ENCODE results near the gene ELOVL5.

ELOVL5 gene

GRCh38 chr6:53340536-53340935 is 8.2 kb downstream of the ELOVL5 start:
- H3K4me3 ChIP-seq (replicated peaks; ENCODE audit: low read depth, low read length): no peak overlapping the region
- DNase-seq (ENCODE audit: low read depth): no peak
- TF ChIP-seq CTCF (IDR thresholded peaks at IDR 0.05; ENCODE audit: low read length, missing control alignments): no peak

GRCh38 chr6:53339424-53339823 is 9.3 kb downstream of the ELOVL5 start:
- TF ChIP-seq CTCF (IDR thresholded peaks at IDR 0.05; ENCODE audit: low read length, missing control alignments): no peak
- no peak overlapping the region for H3K4me3 ChIP-seq (replicated peaks; ENCODE audit: low read depth, low read length)
- DNase-seq (ENCODE audit: low read depth): no peak

- DNase-seq (ENCODE audit: low read depth): no peak
- no peak overlapping the region for H3K4me3 ChIP-seq (replicated peaks; ENCODE audit: low read depth, low read length)
- no peak for TF ChIP-seq CTCF (IDR thresholded peaks at IDR 0.05; ENCODE audit: low read length, missing control alignments)
These were observed 10.4 kb downstream of the ELOVL5 start for GRCh38 chr6:53338304-53338703.

GRCh38 chr6:53336070-53336469 is 12.7 kb downstream of the ELOVL5 start:
- H3K4me3 ChIP-seq (replicated peaks; ENCODE audit: low read depth, low read length): no peak overlapping the region
- no peak for DNase-seq (ENCODE audit: low read depth)
- TF ChIP-seq CTCF (IDR thresholded peaks at IDR 0.05; ENCODE audit: low read length, missing control alignments): no peak

GRCh38 chr6:53335224-53335994 is 13.3 kb downstream of the ELOVL5 start:
- H3K4me3 ChIP-seq (replicated peaks; ENCODE audit: low read depth, low read length): no peak overlapping the region
- DNase-seq (ENCODE audit: low read depth): no peak
- no peak for TF ChIP-seq CTCF (IDR thresholded peaks at IDR 0.05; ENCODE audit: low read length, missing control alignments)

GRCh38 chr6:53333439-53334408 is 15.0 kb downstream of the ELOVL5 start:
- TF ChIP-seq CTCF (IDR thresholded peaks at IDR 0.05; ENCODE audit: low read length, missing control alignments): no peak
- no peak for DNase-seq (ENCODE audit: low read depth)
- H3K4me3 ChIP-seq (replicated peaks; ENCODE audit: low read depth, low read length): no peak overlapping the region
